ENCODE results near the gene CACNA1C. TPM values are rescaled to one million over a fixed set of nuclear protein-coding genes. Genes with fewer than 3 reads are reported as not detected.

CACNA1C gene
- total and polyA plus RNA-seq, 2 of the 4 experiments (the other 2 are of a cell fraction): 1.6 to 2.6 TPM

- Histone ChIP-seq H2BK15ac (ENCODE audit: low read depth, low read length) (no peak overlapping the region), H3K4me3 (ENCODE audit: insufficient read depth, low read depth, low read length) (no peak overlapping the region), H3K79me1 (ENCODE audit: low read depth in 1 of 2, low read length in 2 of 2) (no peaks in the 10 kb centered on the region), H2AFZ (replicated peaks; ENCODE audit: low read length, poor library complexity) (no peak overlapping the region), H4K5ac (ENCODE audit: low read depth, low read length) (no peak overlapping the region), H4K8ac (ENCODE audit: low read depth in 2 of 2, low read length in 2 of 2) (no peak overlapping the region), H3K4me2 (ENCODE audit: low read depth, low read length) (no peak overlapping the region), H3K4me1 (ENCODE audit: control insufficient read depth, insufficient read depth, low read length) (peaks cover 10% of the 10 kb centered on the region), H3K4ac (ENCODE audit: low read depth, low read length) (no peak overlapping the region), H2AK9ac (replicated peaks; ENCODE audit: low read depth, low read length, poor library complexity) (no peak overlapping the region), H3K9me3 (ENCODE audit: control insufficient read depth, insufficient read depth, low read length) (no peaks in the 10 kb centered on the region), H4K91ac (ENCODE audit: insufficient read depth, low read depth, low read length) (no peak overlapping the region), H2BK120ac (ENCODE audit: low read depth, low read length) (no peak overlapping the region), H3K56ac (ENCODE audit: extremely low read depth, insufficient read depth, low read length) (no peak overlapping the region), H2AK5ac (ENCODE audit: low read depth, low read length) (no peak overlapping the region), H3K36me3 (ENCODE audit: control insufficient read depth, insufficient read depth, low read length) (peaks cover 3% of the 10 kb centered on the region; the same call in 1 of the 2 replicates), H3K27ac (ENCODE audit: insufficient read depth, low read length) (no peak overlapping the region), H3K9ac (ENCODE audit: low read depth, low read length) (no peak overlapping the region), H3K23ac (ENCODE audit: low read depth, low read length) (no peak overlapping the region), H3K27me3 (ENCODE audit: control insufficient read depth, insufficient read depth, low read length) (no peaks in the 10 kb centered on the region), H3K14ac (replicated peaks; ENCODE audit: low read depth, low read length) (no peak overlapping the region), H3K18ac (ENCODE audit: low read depth, low read length) (no peak overlapping the region), H2BK5ac (ENCODE audit: low read depth, low read length, poor library complexity, severe bottlenecking) (no peak overlapping the region), H4K20me1 (ENCODE audit: insufficient read depth, low read length) (no peaks in the 10 kb centered on the region), H2BK20ac (ENCODE audit: low read depth, low read length) (no peak overlapping the region), H3K9me1 (ENCODE audit: insufficient read depth, low read length) (0 out of 2 replicates have a peak, but pooled peaks cover 4% of the 10 kb centered on the region)
- POLR2A ChIA-PET (ENCODE audit: unreplicated experiment): no interaction called here
- TF ChIP-seq BHLHE40 (IDR thresholded peaks at IDR 0.05; ENCODE audit: low read depth, low read length): no peak
- TF ChIP-seq SMC3 (IDR thresholded peaks at IDR 0.05; ENCODE audit: low read depth, low read length): no peak
- no peak for TF ChIP-seq RCOR1 (IDR thresholded peaks at IDR 0.05; ENCODE audit: insufficient replicate concordance, low read length)
- no peak for TF ChIP-seq CEBPB (IDR thresholded peaks at IDR 0.05; ENCODE audit: low read depth, low read length)
- no peak for TF ChIP-seq CHD1 (IDR thresholded peaks at IDR 0.05; ENCODE audit: low read depth, low read length)
- TF ChIP-seq CTCF (conservative IDR thresholded peaks at IDR 0.05; ENCODE audit: low read depth, low read length): no peak
- no peak for TF ChIP-seq NFE2L2 (IDR thresholded peaks at IDR 0.05; ENCODE audit: low read depth, low read length)
- no peak for TF ChIP-seq FOS (IDR thresholded peaks at IDR 0.05; ENCODE audit: low read depth, low read length)
- TF ChIP-seq MXI1 (IDR thresholded peaks at IDR 0.05; ENCODE audit: borderline replicate concordance, low read depth, low read length): no peak
- TF ChIP-seq USF2 (IDR thresholded peaks at IDR 0.05; ENCODE audit: low read depth, low read length): no peak
- TF ChIP-seq RAD21 (IDR thresholded peaks at IDR 0.05; ENCODE audit: low read length): no peak
- TF ChIP-seq MAFK (IDR thresholded peaks at IDR 0.05; ENCODE audit: low read depth, low read length): no peak
- no peak for TF ChIP-seq ELK1 (IDR thresholded peaks at IDR 0.05; ENCODE audit: borderline replicate concordance, low read depth, low read length)
- no peak for DNase-seq
- CTCF ChIA-PET: no interaction called here
- dilution Hi-C loops (cut with HindIII; ENCODE audit: low sequenced_read_pairs, unreplicated experiment) (no loop called here), in situ Hi-C loops (cut with MboI; ENCODE audit: low sequenced_read_pairs) (no loop called here), intact Hi-C loops (cut with micrococcal nuclease) (no loop called here)
- 60% methylated on average over 1 of the region's 6 CpGs; no CpG with 5 or more reads in 1 of the 2 experiments for WGBS, 2 experiments (ENCODE audit: extremely low coverage in 2 of 2, insufficient read length in 1 of 2)
- BruUV-seq (replicated peaks): no TSS peak
- no peak for ATAC-seq (ENCODE audit: low read depth)
Measured at GRCh38 chr12:2578772-2579171, 526.0 kb downstream of the CACNA1C start.

Data from IMR-90 (cell line).